GM19372 (cell line): ENCODE measurements around the gene STK11.
A peak's percentile ranks its signal among the peaks of the same experiment; 100 is the strongest.

Experiments used
- ATAC-seq: cut with Tn5 transposase; IDR thresholded peaks from one replicate; pipeline ENCODE4 v1.9.1; 2021; ENCODE audit warnings: mild to moderate bottlenecking, low read depth, moderate library complexity; ENCODE audit not compliant: unreplicated experiment

The STK11 gene

GRCh38 chr19:1205114-1206099 lies at the start of gene STK11:
Gene STK11, plus strand, starts transcription at chr19:1205778. Its CDS starts 1,136 bp downstream, at chr19:1206914.
- peak; percentile 81 for ATAC-seq

GRCh38 chr19:1156305-1156801 lies 49.2 kb upstream of the STK11 start:
- ATAC-seq, result no peak

- no peak for ATAC-seq
Observed at GRCh38 chr19:1156830-1157615, 48.6 kb upstream of the STK11 start.

- no peak for ATAC-seq
Observed at GRCh38 chr19:1157931-1158884, 47.4 kb upstream of the STK11 start.

GRCh38 chr19:1158885-1159448 lies 46.6 kb upstream of the STK11 start:
- ATAC-seq, result no peak

- no peak for ATAC-seq
Observed at GRCh38 chr19:1159864-1160595, 45.5 kb upstream of the STK11 start.

- no peak for ATAC-seq
Observed at GRCh38 chr19:1161716-1162115, 43.9 kb upstream of the STK11 start.

- no peak for ATAC-seq
Observed at GRCh38 chr19:1162404-1163282, 42.9 kb upstream of the STK11 start.

- ATAC-seq, result no peak
Observed at GRCh38 chr19:1163283-1163933, 42.2 kb upstream of the STK11 start.

- ATAC-seq, result no peak
Observed at GRCh38 chr19:1163934-1164683, 41.5 kb upstream of the STK11 start.

- ATAC-seq, result no peak
Observed at GRCh38 chr19:1164684-1165531, 40.7 kb upstream of the STK11 start.

- ATAC-seq, result no peak
Observed at GRCh38 chr19:1166872-1167573, 38.6 kb upstream of the STK11 start.

- ATAC-seq, result no peak
Observed at GRCh38 chr19:1167687-1168571, 37.6 kb upstream of the STK11 start.
